NCI-H524 treated with DMSO at 0.1 percent for 48 hours (cell line): Measurements from ENCODE around the gene HIPK3.

Source experiments
- DNase-seq: peaks from one replicate; lab custom pipeline; 2025; lab: John Stamatoyannopoulos, UW

HIPK3 gene

DNA sequence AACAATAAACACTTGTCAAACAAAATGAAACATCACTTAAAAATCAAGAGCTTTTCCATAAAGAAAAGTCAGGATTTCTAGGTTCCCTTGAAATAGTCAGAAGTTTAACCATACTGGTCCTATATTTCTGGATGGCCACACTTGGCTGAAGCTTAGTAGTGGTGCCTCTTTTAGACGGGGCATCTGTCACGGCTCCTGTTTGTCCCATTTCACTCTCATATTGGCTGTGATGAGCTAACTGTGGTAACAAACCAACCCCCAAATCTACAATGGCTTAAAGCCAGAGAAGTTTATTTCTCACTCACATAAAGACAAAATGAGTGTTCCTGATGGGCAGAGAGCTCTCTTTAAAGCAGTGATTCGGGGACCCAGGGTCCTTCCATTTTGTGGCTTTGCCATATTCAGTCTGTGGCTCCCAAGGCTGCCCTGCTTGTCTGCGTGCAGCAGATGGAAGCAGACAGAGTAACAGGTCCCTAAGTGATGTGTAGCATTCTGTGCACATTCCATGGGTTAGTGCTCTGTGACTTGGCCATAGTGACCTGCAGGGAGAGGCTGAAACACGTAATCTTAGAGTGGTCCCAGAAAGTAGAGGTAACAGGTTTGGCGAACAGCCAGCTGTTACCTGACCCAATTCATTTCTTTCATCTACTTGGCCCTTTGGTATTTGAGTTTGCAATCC lies 137.4 kb downstream of the HIPK3 start:
- DNase-seq = no peak

DNA sequence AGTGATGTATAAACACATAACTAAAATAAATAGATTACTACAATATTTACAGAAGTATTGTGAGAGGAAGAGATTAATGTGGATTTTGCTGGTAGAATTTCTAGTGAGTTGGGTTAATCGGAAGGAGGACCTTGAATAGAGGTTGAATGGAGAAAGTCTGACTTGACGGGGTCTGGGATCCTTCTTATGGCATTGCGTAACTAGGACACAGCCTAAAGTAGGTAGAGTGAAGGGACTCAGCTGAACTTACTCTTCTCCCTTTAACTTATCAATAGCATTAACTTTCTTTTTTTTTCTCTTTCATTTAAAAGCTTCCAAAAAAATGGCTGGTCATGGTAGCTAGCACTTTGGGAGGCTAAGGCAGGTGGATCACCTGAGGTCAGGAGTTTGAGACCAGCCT lies 139.2 kb downstream of the HIPK3 start:
- no peak for DNase-seq

DNA sequence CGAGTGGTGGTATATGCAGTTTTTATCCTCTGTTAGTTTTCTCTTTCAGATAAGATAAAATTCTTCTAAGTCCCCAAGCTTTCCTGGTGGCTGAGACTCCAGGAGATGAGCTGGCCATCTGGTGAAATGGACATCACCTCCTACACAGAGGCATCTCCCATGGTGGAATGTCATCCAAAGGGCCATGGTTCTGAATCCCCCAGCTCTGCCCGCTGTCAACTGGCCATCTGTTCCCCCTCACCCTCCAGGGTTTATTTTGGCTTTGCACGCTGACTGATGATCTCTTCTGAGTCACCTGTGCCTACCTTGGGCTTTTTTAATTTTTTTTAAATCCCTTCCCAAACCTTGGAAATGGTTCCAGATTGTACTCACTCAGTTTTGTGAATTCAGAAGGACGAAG lies 142.2 kb downstream of the HIPK3 start:
- no peak for DNase-seq

DNA sequence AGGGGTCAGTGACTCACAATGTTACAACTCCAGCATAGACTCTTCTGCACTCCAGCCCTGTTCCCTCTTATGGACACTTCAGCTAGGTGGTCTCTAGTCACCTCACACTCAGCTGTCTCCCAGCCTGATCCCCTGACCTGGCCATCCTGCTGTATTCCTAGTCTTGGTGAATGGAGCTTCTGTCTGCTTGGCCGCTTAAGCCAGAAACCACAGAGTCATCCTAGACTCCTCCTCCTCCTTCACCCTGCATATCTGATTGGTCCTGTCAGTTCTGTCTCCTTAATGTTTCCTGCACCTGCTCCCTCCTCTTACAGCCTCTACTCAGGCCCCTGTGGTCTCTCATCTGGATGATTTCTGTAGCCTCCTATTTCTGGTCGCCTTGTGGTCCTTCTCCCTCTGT lies 144.9 kb downstream of the HIPK3 start:
- DNase-seq = no peak

DNA sequence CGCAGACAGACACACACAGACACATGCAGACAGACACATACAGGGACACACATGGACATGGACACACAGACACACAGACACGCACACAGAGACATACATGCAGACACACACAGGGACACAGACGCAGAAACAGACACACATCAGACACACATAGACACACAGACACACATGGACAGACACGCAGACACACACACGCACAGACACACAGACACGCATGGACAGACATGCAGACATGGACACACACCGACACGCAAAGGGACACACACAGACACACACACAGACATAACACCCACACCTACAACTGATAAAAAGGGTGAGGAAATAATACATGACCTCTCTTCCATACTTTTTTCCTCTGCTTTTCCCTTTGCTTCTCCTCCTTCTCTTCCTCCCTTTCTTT lies 146.2 kb downstream of the HIPK3 start:
- no peak for DNase-seq

DNA sequence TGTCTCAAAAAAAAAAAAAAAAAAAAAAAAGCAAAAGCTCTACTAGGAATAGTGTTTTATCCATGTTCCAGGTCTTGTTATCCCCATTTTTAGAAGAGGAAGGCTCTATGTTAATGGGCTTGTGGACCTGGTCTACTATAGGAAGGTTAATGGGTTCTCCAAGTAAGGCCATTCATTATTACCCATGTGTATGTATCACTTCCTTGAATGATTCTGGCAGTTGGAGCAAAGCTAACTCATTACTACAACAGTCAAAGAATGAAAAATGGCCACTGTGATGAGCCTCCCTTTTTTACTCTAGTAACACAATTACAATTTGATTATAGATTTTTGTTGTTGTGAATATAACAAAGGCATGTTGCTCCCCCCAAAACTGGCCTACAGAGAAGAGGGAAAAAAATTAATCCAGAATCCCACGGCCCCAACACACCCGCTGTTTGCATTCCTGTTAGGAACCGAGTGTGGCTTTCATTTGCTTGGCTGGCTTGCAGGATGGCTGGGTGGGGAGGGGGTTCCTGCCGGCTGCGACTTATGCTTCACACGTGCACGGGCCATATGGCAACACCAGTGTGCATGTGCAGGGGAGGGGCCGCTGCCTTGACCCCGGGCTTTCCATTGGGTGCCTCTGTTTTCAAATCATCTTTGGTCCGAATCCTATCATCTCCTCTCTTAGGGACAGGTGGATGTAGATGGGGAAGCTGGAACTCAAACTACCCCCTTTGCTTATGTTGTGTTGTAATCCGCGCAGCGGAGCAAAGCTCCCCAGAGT lies 148.8 kb downstream of the HIPK3 start:
- DNase-seq = peak; percentile 23
